Measurements from ENCODE around the gene CD81.

DNA sequence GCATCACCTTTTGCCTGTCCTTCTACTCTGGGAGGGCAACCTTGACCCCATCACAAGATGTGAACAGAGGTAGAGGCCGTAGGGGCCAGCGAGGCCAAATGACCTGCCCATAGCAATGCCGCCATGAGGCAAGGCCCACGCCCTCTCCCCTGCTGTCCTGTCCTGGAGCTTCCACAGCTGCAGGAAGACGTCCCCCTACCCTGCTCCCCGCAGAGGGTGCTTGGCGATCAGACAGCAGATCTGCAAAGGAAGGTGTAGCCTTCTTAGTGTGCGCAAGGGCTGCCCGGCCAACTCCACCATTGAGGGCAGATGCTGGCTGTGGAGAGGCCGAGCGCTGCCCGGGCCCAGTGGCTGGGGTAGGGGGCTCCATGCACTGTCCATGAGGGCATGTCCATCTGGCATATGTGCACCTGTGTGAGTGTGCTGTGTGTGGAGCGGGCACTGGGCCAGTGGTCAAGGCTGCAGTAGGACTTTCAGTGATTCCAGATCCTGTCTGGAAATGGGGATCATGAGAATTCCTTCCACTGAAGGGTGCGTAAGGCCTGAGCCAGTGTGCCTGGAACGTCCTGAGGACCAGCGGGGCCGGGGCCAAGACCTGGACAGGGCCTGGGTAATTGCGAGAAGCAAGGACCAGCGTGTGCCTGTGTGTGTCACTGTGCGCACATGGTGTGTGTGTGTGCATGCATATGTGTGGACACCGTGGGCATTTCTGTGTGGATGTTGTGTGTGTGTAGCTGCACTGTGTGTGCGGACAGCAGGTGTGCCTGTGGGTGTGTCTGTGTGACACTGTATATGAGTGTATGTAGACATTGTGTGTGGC, 56.2 kb downstream of the CD81 start:
- TF ChIP-seq, protein P1, sequence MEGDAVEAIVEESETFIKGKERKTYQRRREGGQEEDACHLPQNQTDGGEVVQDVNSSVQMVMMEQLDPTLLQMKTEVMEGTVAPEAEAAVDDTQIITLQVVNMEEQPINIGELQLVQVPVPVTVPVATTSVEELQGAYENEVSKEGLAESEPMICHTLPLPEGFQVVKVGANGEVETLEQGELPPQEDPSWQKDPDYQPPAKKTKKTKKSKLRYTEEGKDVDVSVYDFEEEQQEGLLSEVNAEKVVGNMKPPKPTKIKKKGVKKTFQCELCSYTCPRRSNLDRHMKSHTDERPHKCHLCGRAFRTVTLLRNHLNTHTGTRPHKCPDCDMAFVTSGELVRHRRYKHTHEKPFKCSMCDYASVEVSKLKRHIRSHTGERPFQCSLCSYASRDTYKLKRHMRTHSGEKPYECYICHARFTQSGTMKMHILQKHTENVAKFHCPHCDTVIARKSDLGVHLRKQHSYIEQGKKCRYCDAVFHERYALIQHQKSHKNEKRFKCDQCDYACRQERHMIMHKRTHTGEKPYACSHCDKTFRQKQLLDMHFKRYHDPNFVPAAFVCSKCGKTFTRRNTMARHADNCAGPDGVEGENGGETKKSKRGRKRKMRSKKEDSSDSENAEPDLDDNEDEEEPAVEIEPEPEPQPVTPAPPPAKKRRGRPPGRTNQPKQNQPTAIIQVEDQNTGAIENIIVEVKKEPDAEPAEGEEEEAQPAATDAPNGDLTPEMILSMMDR (IDR thresholded peaks at IDR 0.05 in 2 of 3, conservative IDR thresholded peaks at IDR 0.05 in 1 of 3; ENCODE audit: borderline replicate concordance in 1 of 3, insufficient read depth in 1 of 3, low read depth in 2 of 3, low read length in 2 of 3) = no peak
- TF ChIP-seq EZH2 (IDR thresholded peaks at IDR 0.05) (no peak), POLR2AphosphoS5 (IDR thresholded peaks at IDR 0.05; ENCODE audit: low read depth, low read length) (no peak), POLR2A (IDR thresholded peaks at IDR 0.05; ENCODE audit: borderline replicate concordance, extremely low read depth, insufficient read depth, insufficient read length) (no peak), ZNF274 (IDR thresholded peaks at IDR 0.05; ENCODE audit: low read depth, low read length) (no peak), YY1 (IDR thresholded peaks at IDR 0.05; ENCODE audit: extremely low read depth, insufficient replicate concordance, low read depth, low read length) (no peak), SIN3A (IDR thresholded peaks at IDR 0.05; ENCODE audit: low read depth) (no peak), TCF7L2 (IDR thresholded peaks at IDR 0.05; ENCODE audit: borderline replicate concordance, extremely low read depth, insufficient read depth, insufficient read length) (no peak), RAD21 (IDR thresholded peaks at IDR 0.05; ENCODE audit: low read depth) (no peak)
- TF ChIP-seq, protein P2, sequence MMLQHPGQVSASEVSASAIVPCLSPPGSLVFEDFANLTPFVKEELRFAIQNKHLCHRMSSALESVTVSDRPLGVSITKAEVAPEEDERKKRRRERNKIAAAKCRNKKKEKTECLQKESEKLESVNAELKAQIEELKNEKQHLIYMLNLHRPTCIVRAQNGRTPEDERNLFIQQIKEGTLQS (IDR thresholded peaks at IDR 0.05) = no peak

Data from HCT116 (cell line).